SJSA1 (cell line): ENCODE results near the gene ST14. TPM values are rescaled to one million over a fixed set of nuclear protein-coding genes. Genes with fewer than 3 reads are reported as not detected.
"Not testable (repeated sequence)": the region's sequence is repeated elsewhere in the genome, so short reads cannot be mapped to it uniquely, and the experiment has no call there.

Experiments used
- DNase-seq, 2 experiments: peaks; one replicate each; pipeline ENCODE4 v3.0.0-alpha.2; 2015 to 2020; ENCODE audit warnings: low spot score in 2 of 2, low read depth in 1 of 2
- H3K27ac ChIP-seq: fragments of 250-450 bp; sonication (Bioruptor Pico); 2 replicates; pipeline ENCODE4 v1.5.1; 2020; ENCODE audit warnings: mild to moderate bottlenecking, moderate library complexity
- H3K27me3 ChIP-seq: fragments of 250-450 bp; sonication (Bioruptor Pico); replicated peaks from 2 replicates; pipeline ENCODE4 v1.5.1; 2020; ENCODE audit warnings: mild to moderate bottlenecking, moderate library complexity
- H3K36me3 ChIP-seq: fragments of 250-450 bp; sonication (Bioruptor Pico); 2 replicates; pipeline ENCODE4 v1.5.1; 2020; ENCODE audit warnings: mild to moderate bottlenecking
- H3K4me1 ChIP-seq: fragments of 250-450 bp; sonication (Bioruptor Pico); replicated peaks from 2 replicates; pipeline ENCODE4 v1.6.1; 2021; ENCODE audit warnings: mild to moderate bottlenecking
- H3K4me3 ChIP-seq: fragments of 250-450 bp; sonication (Bioruptor Pico); 2 replicates; pipeline ENCODE4 v1.5.1; 2020; ENCODE audit warnings: mild to moderate bottlenecking
- H3K9me3 ChIP-seq: fragments of 250-450 bp; sonication (Bioruptor Pico); replicated peaks from 2 replicates; pipeline ENCODE4 v1.5.1; 2020; ENCODE audit warnings: mild to moderate bottlenecking
- total RNA-seq: library from RNA; depleted of rRNA; stranded (reverse); fragments of >200 nt; shearing (Covaris generic); gene quantifications from 2 replicates; pipeline ENCODE4 v1.2.3, GENCODE V29; 2014

The ST14 gene
- total RNA-seq, 1 experiment from 2014 or later, result not detected

DNA sequence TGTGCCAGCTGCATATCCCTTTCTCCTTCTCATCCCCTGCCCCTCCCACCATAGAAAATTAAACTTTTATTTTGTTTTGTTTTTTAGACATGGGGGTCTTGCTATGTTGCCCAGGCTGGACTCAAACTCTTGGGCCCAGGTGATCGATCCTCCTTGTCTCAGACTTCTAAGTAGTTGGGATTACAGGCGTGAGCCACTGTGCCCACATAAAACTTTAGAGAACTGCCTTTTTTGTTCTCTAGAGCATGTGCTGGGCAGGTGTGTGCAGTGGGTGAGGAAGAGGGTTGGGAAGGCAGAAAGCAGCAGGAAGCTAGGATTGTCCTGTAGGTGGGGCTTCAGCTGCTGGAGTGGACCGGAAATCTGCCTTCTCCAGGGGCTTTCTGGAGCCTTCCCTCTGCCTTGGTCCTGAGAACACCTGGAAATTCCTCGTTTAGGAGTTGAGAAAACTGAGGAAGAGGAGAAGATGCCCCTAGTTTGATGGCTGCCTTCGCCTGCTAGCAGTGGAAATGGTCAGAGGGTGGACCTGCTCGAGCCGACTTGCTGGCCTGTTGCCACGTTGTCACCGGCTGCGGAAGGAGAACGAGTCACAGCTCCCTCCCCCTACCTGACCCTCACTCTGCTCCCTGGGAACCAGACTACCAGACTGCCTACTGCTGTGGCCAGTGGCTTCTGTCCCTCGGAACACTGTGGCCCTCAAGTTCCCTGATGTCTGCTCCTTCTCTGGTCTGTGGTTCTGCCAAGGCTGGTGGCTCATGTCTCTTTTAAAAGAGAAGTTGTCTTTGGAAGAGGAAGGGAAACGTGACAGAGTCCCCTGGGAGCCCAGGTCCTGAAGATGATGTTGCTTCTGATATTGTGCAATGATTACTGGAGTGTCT, 4.0 kb downstream of the ST14 start:
- Histone ChIP-seq H3K4me3 (no peak overlapping the region), H3K4me1 (no peaks in the 10 kb centered on the region), H3K27me3 (0 out of 2 replicates have a peak, but pooled peaks cover 3% of the 10 kb centered on the region), H3K9me3 (no peaks in the 10 kb centered on the region), H3K36me3 (no peaks in the 10 kb centered on the region), H3K27ac (no peak overlapping the region)
- no peak for DNase-seq

DNA sequence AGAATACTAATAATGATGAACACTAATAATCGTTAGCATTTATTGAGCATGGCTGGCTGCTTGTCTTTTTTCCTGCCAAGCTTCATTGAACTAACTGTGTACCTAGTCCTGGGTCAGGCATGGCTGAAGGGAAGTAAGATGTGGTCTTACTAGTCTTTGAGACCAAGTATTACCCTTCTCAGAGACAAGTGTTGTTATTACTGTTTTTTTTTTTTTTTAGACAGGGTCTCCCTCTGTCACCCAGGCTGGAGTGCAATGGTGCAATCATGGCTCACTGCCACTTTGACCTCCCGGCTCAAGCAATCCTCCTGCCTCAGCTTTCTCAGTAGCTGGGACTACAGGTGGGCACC, 4.6 kb downstream of the ST14 start:
- Histone ChIP-seq H3K27ac (no peak overlapping the region), H3K27me3 (0 out of 2 replicates have a peak, but pooled peaks cover 3% of the 10 kb centered on the region), H3K9me3 (no peaks in the 10 kb centered on the region), H3K36me3 (no peaks in the 10 kb centered on the region), H3K4me1 (no peaks in the 10 kb centered on the region), H3K4me3 (no peak overlapping the region)
- DNase-seq, result no peak

- H3K27ac ChIP-seq, result no peak overlapping the region
- no peaks in the 10 kb centered on the region for H3K36me3 ChIP-seq
- H3K4me3 ChIP-seq, result no peak overlapping the region
- H3K4me1 ChIP-seq, result no peaks in the 10 kb centered on the region
- DNase-seq, result no peak
- no peaks in the 10 kb centered on the region for H3K27me3 ChIP-seq
- H3K9me3 ChIP-seq, result no peaks in the 10 kb centered on the region
Measured at GRCh38 chr11:130165601-130166456, 6.2 kb downstream of the ST14 start.

- Histone ChIP-seq H3K4me1 (no peaks in the 10 kb centered on the region), H3K27ac (no peak overlapping the region), H3K36me3 (no peaks in the 10 kb centered on the region), H3K27me3 (no peaks in the 10 kb centered on the region), H3K4me3 (no peak overlapping the region), H3K9me3 (no peaks in the 10 kb centered on the region)
- DNase-seq, result peak; percentile 18 to 48
Measured at GRCh38 chr11:130166457-130166784, 6.8 kb downstream of the ST14 start.

DNA sequence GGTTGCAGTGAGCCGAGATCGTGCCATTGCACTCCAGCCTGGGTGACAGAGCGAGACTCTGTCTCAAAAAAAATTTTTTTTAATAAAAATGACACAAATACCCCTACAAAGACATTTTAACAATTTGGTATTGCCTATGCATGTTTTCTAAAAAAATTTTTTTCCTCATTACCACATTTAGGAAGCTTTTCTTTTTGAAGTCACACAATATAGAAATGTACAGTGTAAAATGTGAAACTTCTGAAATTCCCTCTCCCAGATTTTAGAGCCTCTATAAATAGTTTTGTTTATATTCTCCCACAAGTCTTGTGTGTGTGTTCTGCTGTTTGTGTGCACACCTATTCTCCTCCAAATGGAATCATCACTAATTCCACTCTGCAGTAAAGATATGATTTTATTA, 7.6 kb downstream of the ST14 start:
- Histone ChIP-seq H3K4me1 (no peaks in the 10 kb centered on the region), H3K27ac (no peak overlapping the region), H3K36me3 (no peaks in the 10 kb centered on the region), H3K4me3 (no peak overlapping the region), H3K27me3 (no peaks in the 10 kb centered on the region), H3K9me3 (no peaks in the 10 kb centered on the region)
- no peak for DNase-seq

DNA sequence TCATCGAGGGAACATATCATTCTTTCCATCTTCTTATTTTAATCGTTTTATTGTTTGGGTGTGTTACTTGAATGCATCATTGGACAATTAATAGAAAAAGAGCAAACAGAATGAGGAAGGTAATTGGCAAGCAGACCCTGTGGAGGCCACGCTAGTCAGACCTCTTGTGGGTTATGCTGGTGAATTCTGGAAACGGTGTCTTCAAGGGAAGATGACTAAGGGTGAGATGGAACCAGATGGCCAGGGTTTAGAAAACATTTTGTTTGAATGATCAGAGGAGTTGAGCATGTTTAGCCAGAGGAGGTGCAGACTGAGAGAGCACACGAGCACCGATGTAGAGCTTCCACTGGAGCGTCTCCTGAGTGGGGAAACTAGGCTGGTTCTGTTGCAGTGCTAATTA, 8.5 kb downstream of the ST14 start:
- H3K27me3 ChIP-seq, result no peaks in the 10 kb centered on the region
- no peak overlapping the region for H3K4me3 ChIP-seq
- DNase-seq, result no peak
- no peaks in the 10 kb centered on the region for H3K36me3 ChIP-seq
- no peaks in the 10 kb centered on the region for H3K9me3 ChIP-seq
- H3K4me1 ChIP-seq, result no peaks in the 10 kb centered on the region
- no peak overlapping the region for H3K27ac ChIP-seq

GRCh38 chr11:130170345-130170744, 10.8 kb downstream of the ST14 start:
- Histone ChIP-seq H3K4me3 (no peak overlapping the region), H3K4me1 (no peaks in the 10 kb centered on the region), H3K27ac (no peak overlapping the region), H3K36me3 (no peaks in the 10 kb centered on the region), H3K9me3 (no peaks in the 10 kb centered on the region), H3K27me3 (no peaks in the 10 kb centered on the region)
- no peak for DNase-seq

- DNase-seq, result no peak
- Histone ChIP-seq H3K27me3 (no peaks in the 10 kb centered on the region), H3K9me3 (no peaks in the 10 kb centered on the region), H3K27ac (no peak overlapping the region), H3K36me3 (no peaks in the 10 kb centered on the region), H3K4me3 (no peak overlapping the region), H3K4me1 (no peaks in the 10 kb centered on the region)
Measured at GRCh38 chr11:130171534-130171933, 12.0 kb downstream of the ST14 start.

- H3K9me3 ChIP-seq, H3K27me3 ChIP-seq, H3K27ac ChIP-seq, H3K36me3 ChIP-seq, H3K4me1 ChIP-seq, DNase-seq, H3K4me3 ChIP-seq: not testable (repeated sequence)
Measured at GRCh38 chr11:130172001-130172400, 12.4 kb downstream of the ST14 start.

DNA sequence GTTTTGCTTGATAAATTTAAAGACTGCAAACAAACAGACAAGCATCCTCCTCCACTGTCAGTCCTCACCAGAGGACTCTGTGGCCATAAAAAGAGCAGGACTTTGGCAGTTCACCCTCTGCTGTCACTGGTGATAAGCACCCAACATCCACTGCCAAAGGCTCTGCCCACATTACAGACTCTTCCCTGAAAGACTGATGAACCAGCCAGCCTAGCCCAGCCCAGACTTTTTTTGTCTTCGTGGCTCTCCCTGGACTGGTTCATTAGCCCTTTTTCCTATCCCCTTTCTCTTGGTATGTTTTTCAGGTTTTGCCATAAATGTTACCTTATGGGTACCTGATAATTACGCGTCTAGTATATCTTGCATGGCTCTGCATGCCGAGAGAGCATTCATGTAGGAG, 15.1 kb downstream of the ST14 start:
- Histone ChIP-seq H3K36me3 (no peaks in the 10 kb centered on the region), H3K4me3 (no peak overlapping the region), H3K9me3 (no peaks in the 10 kb centered on the region), H3K4me1 (no peaks in the 10 kb centered on the region), H3K27ac (no peak overlapping the region), H3K27me3 (no peaks in the 10 kb centered on the region)
- DNase-seq, result no peak

GRCh38 chr11:130175898-130176297, 16.3 kb downstream of the ST14 start:
- Histone ChIP-seq H3K36me3 (no peaks in the 10 kb centered on the region), H3K9me3 (no peaks in the 10 kb centered on the region), H3K27me3 (no peaks in the 10 kb centered on the region), H3K27ac (no peak overlapping the region), H3K4me1 (no peaks in the 10 kb centered on the region), H3K4me3 (no peak overlapping the region)
- DNase-seq, result no peak

DNA sequence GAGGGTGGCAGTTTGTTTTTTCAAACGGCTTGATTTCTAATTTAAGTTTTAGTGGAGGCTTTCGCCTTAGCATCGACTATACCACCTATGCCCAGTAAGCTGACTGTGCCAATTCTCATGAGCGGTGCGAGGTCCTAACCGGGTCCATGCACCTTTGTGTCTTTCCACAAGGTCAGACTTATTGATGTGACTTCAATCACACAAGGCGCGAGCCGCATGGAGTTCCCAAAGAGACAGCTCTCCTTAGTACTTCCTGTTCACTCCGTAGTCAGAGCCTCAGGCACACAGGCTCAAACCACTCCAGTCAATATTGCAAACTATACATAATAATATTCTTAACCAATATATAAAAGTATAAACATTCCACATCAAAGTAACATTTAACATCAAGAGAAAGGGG, 18.2 kb downstream of the ST14 start:
- Histone ChIP-seq H3K27ac (no peak overlapping the region), H3K4me1 (no peaks in the 10 kb centered on the region), H3K36me3 (no peaks in the 10 kb centered on the region), H3K27me3 (no peaks in the 10 kb centered on the region), H3K9me3 (no peaks in the 10 kb centered on the region), H3K4me3 (no peak overlapping the region)
- no peak for DNase-seq

GRCh38 chr11:130178441-130179339, 19.1 kb downstream of the ST14 start:
- Histone ChIP-seq H3K27me3 (no peaks in the 10 kb centered on the region), H3K4me1 (no peaks in the 10 kb centered on the region), H3K36me3 (no peaks in the 10 kb centered on the region), H3K4me3 (no peak overlapping the region), H3K9me3 (no peaks in the 10 kb centered on the region), H3K27ac (no peak overlapping the region)
- DNase-seq, result no peak
